ENCODE results near the gene SNX24. TPM values are rescaled to one million over a fixed set of nuclear protein-coding genes. Genes with fewer than 3 reads are reported as not detected.

Gene SNX24
- total RNA-seq, 1 donor from 2014 or later = 13.6 TPM

GRCh38 chr5:122831984-122832383, 13.4 kb upstream of the SNX24 start:
- TF ChIP-seq, protein P1, sequence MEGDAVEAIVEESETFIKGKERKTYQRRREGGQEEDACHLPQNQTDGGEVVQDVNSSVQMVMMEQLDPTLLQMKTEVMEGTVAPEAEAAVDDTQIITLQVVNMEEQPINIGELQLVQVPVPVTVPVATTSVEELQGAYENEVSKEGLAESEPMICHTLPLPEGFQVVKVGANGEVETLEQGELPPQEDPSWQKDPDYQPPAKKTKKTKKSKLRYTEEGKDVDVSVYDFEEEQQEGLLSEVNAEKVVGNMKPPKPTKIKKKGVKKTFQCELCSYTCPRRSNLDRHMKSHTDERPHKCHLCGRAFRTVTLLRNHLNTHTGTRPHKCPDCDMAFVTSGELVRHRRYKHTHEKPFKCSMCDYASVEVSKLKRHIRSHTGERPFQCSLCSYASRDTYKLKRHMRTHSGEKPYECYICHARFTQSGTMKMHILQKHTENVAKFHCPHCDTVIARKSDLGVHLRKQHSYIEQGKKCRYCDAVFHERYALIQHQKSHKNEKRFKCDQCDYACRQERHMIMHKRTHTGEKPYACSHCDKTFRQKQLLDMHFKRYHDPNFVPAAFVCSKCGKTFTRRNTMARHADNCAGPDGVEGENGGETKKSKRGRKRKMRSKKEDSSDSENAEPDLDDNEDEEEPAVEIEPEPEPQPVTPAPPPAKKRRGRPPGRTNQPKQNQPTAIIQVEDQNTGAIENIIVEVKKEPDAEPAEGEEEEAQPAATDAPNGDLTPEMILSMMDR (conservative IDR thresholded peaks at IDR 0.05) = no peak
- Mint-ChIP-seq H3K9me3 (no peaks in the 10 kb centered on the region), H3K36me3 (peaks cover 8% of the 10 kb centered on the region), H3K27ac (no peak overlapping the region), H3K4me1 (ENCODE audit: unreplicated experiment) (no peaks in the 10 kb centered on the region), H3K27me3 (no peaks in the 10 kb centered on the region), H3K4me3 (no peak overlapping the region)
- no peak for DNase-seq (ENCODE audit: extremely low spot score, unreplicated experiment)

DNA sequence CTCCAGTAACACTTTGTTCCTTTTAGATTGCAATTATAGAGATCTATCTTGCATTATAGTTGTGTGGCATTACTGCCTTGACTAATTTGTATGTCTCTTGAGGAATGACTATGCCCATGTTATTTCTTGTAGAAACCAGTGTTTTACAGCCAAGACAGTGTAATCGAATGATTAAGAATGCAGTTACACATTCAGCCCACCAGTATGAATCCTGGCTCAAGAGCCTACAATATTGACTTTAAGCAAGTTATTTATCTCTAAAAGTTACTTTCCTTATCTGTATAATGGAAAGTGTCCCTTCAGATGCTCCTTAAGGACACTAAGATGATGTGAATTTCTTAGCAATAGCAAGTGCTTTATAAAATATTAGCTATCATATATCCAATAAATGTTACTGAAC, 9.7 kb upstream of the SNX24 start:
- Mint-ChIP-seq H3K27me3 (no peaks in the 10 kb centered on the region), H3K4me1 (ENCODE audit: unreplicated experiment) (no peaks in the 10 kb centered on the region), H3K36me3 (no peaks in the 10 kb centered on the region), H3K9me3 (no peaks in the 10 kb centered on the region), H3K4me3 (no peak overlapping the region), H3K27ac (no peak overlapping the region)
- no peak for DNase-seq (ENCODE audit: extremely low spot score, unreplicated experiment)
- TF ChIP-seq, protein P1 (conservative IDR thresholded peaks at IDR 0.05) = peak; percentile 55

GRCh38 chr5:122836947-122837346, 8.5 kb upstream of the SNX24 start:
- no peak for DNase-seq (ENCODE audit: extremely low spot score, unreplicated experiment)
- Mint-ChIP-seq H3K27me3 (no peaks in the 10 kb centered on the region), H3K27ac (no peak overlapping the region), H3K4me3 (no peak overlapping the region), H3K4me1 (ENCODE audit: unreplicated experiment) (no peaks in the 10 kb centered on the region), H3K9me3 (no peaks in the 10 kb centered on the region), H3K36me3 (no peaks in the 10 kb centered on the region)
- TF ChIP-seq, protein P1 (conservative IDR thresholded peaks at IDR 0.05) = no peak

DNA sequence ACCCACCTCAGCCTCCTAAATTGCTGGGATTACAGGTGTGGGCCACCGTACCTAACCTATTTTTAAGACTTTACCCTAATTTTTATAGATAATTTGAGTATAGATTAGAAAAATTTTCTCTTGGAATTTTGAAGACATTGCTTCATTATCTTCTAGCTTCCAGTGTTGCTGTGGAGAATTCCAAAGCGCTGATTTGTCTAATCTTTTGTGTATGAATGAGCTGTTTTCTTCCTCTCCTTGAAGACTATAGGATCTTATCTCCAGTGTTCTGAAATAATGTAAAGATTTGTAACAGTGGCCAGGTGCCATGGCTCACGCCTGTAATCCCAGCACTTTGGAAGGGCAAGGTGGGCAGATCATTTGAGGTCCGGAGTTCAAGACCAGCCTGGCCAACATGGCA, 5.7 kb upstream of the SNX24 start:
- H3K27ac Mint-ChIP-seq = no peak overlapping the region
- DNase-seq (ENCODE audit: extremely low spot score, unreplicated experiment) = no peak
- no peak overlapping the region for H3K4me3 Mint-ChIP-seq
- H3K9me3 Mint-ChIP-seq = no peaks in the 10 kb centered on the region
- TF ChIP-seq, protein P1 (conservative IDR thresholded peaks at IDR 0.05) = no peak
- H3K36me3 Mint-ChIP-seq = no peaks in the 10 kb centered on the region
- peaks cover 3% of the 10 kb centered on the region for H3K27me3 Mint-ChIP-seq
- peaks cover 2% of the 10 kb centered on the region for H3K4me1 Mint-ChIP-seq (ENCODE audit: unreplicated experiment)

DNA sequence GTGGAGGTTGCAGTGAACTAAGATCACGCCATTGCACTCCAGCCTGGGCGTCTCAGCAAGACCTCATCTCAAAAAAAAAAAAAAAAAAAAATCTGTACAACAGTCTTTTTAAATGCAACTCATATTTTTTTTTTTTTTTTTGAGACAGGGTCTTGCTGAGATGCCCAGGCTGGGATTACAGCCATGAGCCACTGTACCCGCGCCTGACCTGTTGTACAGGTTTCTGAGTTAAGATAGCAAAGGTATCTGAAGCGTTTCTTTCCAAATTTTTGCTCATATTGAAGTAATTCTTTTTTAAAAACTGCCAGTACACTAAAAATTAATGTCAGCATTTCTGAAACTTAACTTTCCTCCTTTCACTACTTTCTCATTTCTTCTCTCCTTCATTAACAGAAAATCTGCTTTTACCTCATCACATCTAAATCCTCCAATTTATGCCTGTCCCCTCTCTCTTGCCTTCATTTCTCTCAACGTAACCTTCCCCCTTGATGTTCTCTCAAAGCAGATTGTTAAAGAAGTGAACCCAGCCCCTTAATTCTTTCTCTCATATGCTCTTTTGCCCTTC, 3.3 kb upstream of the SNX24 start:
- no peak for DNase-seq (ENCODE audit: extremely low spot score, unreplicated experiment)
- TF ChIP-seq, protein P1 (conservative IDR thresholded peaks at IDR 0.05) = no peak
- Mint-ChIP-seq H3K36me3 (no peaks in the 10 kb centered on the region), H3K4me1 (ENCODE audit: unreplicated experiment) (peaks cover 16% of the 10 kb centered on the region), H3K4me3 (no peak overlapping the region), H3K9me3 (no peaks in the 10 kb centered on the region), H3K27ac (no peak overlapping the region), H3K27me3 (peaks cover 3% of the 10 kb centered on the region)

Data from type B pancreatic cell (in vitro differentiated cells).